Smooth muscle cell of trachea (primary cell): ENCODE measurements around the gene SLC10A6. TPM values are rescaled to one million over a fixed set of nuclear protein-coding genes. Genes with fewer than 3 reads are reported as not detected.

Experiments
- total RNA-seq: library from RNA; depleted of rRNA; stranded (reverse); fragments of >200 nt; gene quantifications from 2 replicates; pipeline ENCODE4 v1.2.1, GENCODE V29; 2014

Gene SLC10A6
- total RNA-seq: 0.33 TPM in 1 of 2 replicates, not detected in the other

GRCh38 chr4:86848732-86849619 lies at the start of gene SLC10A6:
SLC10A6 (minus strand) TSS chr4:86849384; CDS start chr4:86849115, 269 bp downstream.

GRCh38 chr4:86891762-86892635 lies 42.8 kb upstream of the SLC10A6 start, which contains the start of gene C4orf36:
C4orf36 (minus strand) TSS chr4:86892422; CDS start chr4:86891520, 902 bp downstream.

Other genes starting within 250 kb of the SLC10A6 start
- gene C4orf36, start 43.0 kb upstream of the SLC10A6 start, total RNA-seq: 2.3 and 3.1 TPM in 2 replicates
- gene AFF1, start 85.6 kb upstream of the SLC10A6 start, total RNA-seq: 13.1 and 18.3 TPM in 2 replicates